GM12872 (cell line): ENCODE data around the gene PLA2G15.

Source experiments
- CTCF ChIP-seq: IDR thresholded peaks from 3 replicates; pipeline ENCODE4 v1.5.1; 2011; ENCODE audit warnings: low read depth, mild to moderate bottlenecking, low read length, moderate library complexity; ENCODE audit not compliant: insufficient read depth

The PLA2G15 gene

DNA sequence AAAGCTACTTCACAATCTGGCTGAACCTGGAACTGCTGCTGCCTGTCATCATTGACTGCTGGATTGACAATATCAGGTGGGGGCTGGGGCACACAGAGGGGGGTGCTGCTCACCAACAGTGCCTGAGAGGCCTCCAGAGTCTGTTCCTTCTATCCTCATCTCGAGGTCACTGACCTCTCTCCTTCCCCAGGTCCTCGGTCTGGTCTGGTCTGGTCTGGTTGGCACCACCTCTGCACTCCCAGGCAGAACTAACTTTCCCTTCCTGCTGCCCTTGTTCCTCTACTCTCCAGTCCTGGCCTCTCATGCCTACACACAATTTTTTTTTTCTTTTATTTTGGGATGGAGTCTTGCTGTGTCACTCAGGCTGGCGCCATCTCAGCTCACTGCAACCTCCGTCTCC is 4.2 kb downstream of the PLA2G15 start:
- no peak for TF ChIP-seq CTCF

- TF ChIP-seq CTCF, result no peak
These were observed 5.8 kb downstream of the PLA2G15 start for GRCh38 chr16:68250951-68251350.

DNA sequence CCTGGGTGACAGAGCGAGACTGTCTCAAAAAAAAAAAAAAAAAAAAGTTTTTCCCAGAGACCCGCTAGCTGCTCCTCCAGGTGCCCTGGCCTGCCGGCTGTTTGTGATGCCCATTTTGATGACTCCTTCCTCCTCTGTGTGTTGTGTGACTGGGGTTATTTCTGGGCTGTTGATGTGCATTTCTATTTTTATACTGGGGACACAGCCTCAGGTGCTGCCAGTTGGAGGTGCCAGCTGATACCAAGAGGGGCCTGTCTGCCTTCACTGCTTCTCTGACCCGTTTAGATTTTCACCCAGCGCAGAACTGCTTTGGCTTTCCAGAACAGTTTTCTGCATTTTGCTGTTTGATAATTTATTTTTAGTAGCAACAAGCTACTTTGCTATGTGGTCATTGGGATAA is 6.7 kb downstream of the PLA2G15 start:
- no peak for TF ChIP-seq CTCF

DNA sequence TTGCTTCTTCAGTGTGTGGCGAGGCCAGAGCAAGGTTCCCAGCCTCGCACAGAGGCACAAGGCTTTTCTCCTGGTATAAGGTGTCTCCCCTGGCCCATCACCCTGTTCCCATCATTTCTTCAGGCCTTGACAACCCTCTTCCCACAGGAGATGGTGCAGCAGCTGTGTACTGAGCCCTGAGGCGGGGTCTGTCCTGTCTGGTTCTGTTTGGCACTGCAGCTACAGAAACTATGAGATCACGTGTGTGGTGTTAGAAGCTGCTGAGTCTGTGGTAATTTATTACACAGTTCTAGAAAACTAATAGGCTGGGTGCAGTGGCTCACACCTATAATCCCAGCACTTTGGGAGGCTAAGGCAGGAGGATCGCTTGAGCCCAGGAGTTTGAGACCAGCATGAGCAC is 7.2 kb downstream of the PLA2G15 start:
- no peak for TF ChIP-seq CTCF

DNA sequence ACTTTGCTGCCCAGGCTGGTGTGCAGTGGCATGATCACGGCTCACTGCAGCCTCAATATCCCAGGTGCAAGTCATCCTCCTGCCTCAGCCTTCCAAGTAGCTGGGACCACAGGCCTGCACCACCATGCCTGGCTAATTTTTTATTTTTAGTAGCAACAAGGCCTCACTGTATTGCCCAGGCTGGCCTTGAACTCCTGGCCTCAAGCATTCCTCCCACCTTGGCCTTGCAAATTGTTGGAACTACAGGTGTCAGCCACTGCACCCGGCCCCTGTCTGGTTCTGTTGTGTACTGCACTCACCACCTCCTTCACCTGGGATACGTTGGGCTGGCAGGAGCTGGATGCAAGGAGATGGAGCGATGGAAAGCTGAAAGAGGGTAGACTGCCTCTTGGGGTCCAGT is 8.5 kb downstream of the PLA2G15 start:
- TF ChIP-seq CTCF, result no peak

GRCh38 chr16:68255712-68256111 is 10.5 kb downstream of the PLA2G15 start:
- no peak for TF ChIP-seq CTCF

DNA sequence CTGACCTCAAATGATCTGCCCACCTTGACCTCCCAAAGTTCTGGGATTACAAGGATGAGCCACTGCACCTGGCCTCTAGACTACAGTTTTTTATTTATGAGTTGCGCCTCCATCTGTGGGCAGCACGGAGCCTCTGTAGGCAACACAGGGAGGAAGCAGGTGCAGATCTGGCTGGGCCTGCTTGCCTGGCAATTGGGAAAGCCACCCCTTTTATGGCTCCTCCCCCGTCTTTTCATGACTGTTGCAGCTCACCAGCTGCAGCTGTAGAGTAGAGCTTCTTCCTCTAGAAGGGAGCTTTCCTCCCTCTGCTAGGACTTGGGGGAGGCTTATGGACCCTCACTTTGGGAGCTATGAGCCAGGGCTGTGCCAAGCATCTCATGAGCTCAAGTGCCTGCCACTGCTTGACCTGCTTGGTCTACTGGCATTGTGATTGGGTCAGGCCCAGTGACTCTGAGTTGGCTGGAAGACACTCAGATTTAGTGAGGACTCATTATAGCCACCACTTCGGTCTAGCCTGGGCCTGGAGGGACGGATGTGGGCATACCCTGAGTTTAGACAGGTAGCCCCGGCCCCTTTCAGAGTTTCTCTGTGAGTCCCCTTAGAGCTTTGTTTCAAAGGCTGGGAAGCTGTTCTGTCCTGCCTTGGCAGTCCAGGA is 12.2 kb downstream of the PLA2G15 start:
- no peak for TF ChIP-seq CTCF
